SK-N-SH treated with all-trans-retinoic acid at 6 μM for 48 hours (cell line): ENCODE measurements around the gene DIP2B.

Experiments
- RARB ChIP-seq: fragments of 250-450 bp; sonication (Bioruptor Pico); IDR thresholded peaks from 2 replicates; pipeline ENCODE4 v1.8.0; 2021; ENCODE audit warnings: mild to moderate bottlenecking, moderate library complexity
- SNAI2 ChIP-seq: fragments of 250-450 bp; sonication (Bioruptor Pico); IDR thresholded peaks from 2 replicates; pipeline ENCODE4 v1.5.0; 2020; ENCODE audit warnings: mild to moderate bottlenecking, moderate library complexity
- ZFP30 ChIP-seq: fragments of 450-650 bp; formaldehyde crosslinking; IDR thresholded peaks from 2 replicates; pipeline ENCODE4 v1.5.0; 2022; ENCODE audit warnings: mild to moderate bottlenecking, moderate library complexity
- ZNF70 ChIP-seq: fragments of 450-650 bp; formaldehyde crosslinking; IDR thresholded peaks from 2 replicates; pipeline ENCODE4 v1.5.0; 2020; ENCODE audit warnings: mild to moderate bottlenecking, moderate library complexity
- TF ChIP-seq, protein P1 (sequence below): fragments of 250-450 bp; sonication (Bioruptor Pico); IDR thresholded peaks from 2 replicates; pipeline ENCODE4 v1.8.0; 2020; ENCODE audit warnings: mild to moderate bottlenecking, moderate library complexity, borderline replicate concordance

DNA sequence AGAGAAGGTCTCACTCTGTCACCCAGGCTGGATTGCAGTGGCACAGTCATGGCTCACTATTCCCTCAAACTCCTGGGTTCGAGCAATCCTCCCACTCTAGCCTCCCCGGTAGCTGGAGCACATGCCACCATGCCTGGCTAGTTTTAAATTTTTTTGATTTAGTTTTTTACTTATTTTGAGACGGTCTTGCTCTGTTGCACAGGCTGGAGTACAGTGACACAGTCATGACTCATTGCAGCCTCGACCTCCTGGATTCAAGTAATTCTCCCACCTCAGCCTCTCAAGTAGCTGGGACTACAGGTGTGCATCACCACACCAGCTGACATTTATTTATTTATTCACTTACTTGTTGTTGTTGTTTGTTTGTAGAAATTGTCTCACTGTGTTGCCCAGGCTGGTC is 22.2 kb upstream of the DIP2B start:
- TF ChIP-seq SNAI2 (no peak), ZFP30 (CRISPR knock-in tag) (no peak), RARB (CRISPR knock-in tag) (no peak), ZNF70 (CRISPR knock-in tag) (no peak)
- TF ChIP-seq, protein P1, sequence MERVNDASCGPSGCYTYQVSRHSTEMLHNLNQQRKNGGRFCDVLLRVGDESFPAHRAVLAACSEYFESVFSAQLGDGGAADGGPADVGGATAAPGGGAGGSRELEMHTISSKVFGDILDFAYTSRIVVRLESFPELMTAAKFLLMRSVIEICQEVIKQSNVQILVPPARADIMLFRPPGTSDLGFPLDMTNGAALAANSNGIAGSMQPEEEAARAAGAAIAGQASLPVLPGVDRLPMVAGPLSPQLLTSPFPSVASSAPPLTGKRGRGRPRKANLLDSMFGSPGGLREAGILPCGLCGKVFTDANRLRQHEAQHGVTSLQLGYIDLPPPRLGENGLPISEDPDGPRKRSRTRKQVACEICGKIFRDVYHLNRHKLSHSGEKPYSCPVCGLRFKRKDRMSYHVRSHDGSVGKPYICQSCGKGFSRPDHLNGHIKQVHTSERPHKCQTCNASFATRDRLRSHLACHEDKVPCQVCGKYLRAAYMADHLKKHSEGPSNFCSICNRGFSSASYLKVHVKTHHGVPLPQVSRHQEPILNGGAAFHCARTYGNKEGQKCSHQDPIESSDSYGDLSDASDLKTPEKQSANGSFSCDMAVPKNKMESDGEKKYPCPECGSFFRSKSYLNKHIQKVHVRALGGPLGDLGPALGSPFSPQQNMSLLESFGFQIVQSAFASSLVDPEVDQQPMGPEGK (CRISPR knock-in tag): no peak
